Measurements from ENCODE around the gene UNC79.

DNA sequence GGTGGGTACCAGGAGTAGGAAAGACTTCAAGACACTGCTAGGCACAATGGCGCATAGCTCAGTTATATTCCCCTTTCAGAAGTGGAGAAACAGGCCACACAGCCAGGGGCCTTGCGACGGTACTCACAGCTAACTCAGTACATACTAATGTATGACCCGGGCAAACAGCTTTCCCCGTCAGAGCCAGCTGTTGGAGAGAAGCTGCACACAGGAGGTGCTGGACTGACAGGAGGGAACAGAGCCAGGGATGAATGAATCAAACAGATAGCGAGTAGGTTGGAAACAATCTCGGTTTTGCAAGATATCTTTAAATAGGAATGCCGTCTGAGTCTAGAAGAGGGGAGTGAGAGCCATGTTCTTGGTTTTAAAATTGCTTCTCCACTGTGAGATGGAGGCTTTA, 312.0 kb downstream of the UNC79 start:
- TF ChIP-seq, protein P1, sequence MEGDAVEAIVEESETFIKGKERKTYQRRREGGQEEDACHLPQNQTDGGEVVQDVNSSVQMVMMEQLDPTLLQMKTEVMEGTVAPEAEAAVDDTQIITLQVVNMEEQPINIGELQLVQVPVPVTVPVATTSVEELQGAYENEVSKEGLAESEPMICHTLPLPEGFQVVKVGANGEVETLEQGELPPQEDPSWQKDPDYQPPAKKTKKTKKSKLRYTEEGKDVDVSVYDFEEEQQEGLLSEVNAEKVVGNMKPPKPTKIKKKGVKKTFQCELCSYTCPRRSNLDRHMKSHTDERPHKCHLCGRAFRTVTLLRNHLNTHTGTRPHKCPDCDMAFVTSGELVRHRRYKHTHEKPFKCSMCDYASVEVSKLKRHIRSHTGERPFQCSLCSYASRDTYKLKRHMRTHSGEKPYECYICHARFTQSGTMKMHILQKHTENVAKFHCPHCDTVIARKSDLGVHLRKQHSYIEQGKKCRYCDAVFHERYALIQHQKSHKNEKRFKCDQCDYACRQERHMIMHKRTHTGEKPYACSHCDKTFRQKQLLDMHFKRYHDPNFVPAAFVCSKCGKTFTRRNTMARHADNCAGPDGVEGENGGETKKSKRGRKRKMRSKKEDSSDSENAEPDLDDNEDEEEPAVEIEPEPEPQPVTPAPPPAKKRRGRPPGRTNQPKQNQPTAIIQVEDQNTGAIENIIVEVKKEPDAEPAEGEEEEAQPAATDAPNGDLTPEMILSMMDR (tag by site-specific recombination; IDR thresholded peaks at IDR 0.05) = no peak
- TF ChIP-seq SETDB1 (IDR thresholded peaks at IDR 0.05; ENCODE audit: insufficient read length, low read length) (no peak), GLI4 (tag by site-specific recombination; IDR thresholded peaks at IDR 0.05) (no peak), ZNF701 (tag by site-specific recombination; IDR thresholded peaks at IDR 0.05) (no peak), ZBTB8A (tag by site-specific recombination; IDR thresholded peaks at IDR 0.05) (no peak), ZNF510 (tag by site-specific recombination; IDR thresholded peaks at IDR 0.05; ENCODE audit: insufficient replicate concordance) (no peak), ZNF433 (tag by site-specific recombination; IDR thresholded peaks at IDR 0.05; ENCODE audit: low read depth) (no peak)
- TF ChIP-seq, protein P2, sequence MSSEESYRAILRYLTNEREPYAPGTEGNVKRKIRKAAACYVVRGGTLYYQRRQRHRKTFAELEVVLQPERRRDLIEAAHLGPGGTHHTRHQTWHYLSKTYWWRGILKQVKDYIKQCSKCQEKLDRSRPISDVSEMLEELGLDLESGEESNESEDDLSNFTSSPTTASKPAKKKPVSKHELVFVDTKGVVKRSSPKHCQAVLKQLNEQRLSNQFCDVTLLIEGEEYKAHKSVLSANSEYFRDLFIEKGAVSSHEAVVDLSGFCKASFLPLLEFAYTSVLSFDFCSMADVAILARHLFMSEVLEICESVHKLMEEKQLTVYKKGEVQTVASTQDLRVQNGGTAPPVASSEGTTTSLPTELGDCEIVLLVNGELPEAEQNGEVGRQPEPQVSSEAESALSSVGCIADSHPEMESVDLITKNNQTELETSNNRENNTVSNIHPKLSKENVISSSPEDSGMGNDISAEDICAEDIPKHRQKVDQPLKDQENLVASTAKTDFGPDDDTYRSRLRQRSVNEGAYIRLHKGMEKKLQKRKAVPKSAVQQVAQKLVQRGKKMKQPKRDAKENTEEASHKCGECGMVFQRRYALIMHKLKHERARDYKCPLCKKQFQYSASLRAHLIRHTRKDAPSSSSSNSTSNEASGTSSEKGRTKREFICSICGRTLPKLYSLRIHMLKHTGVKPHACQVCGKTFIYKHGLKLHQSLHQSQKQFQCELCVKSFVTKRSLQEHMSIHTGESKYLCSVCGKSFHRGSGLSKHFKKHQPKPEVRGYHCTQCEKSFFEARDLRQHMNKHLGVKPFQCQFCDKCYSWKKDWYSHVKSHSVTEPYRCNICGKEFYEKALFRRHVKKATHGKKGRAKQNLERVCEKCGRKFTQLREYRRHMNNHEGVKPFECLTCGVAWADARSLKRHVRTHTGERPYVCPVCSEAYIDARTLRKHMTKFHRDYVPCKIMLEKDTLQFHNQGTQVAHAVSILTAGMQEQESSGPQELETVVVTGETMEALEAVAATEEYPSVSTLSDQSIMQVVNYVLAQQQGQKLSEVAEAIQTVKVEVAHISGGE (tag by site-specific recombination; conservative IDR thresholded peaks at IDR 0.05; ENCODE audit: low read depth) = no peak
- TF ChIP-seq, protein P3, sequence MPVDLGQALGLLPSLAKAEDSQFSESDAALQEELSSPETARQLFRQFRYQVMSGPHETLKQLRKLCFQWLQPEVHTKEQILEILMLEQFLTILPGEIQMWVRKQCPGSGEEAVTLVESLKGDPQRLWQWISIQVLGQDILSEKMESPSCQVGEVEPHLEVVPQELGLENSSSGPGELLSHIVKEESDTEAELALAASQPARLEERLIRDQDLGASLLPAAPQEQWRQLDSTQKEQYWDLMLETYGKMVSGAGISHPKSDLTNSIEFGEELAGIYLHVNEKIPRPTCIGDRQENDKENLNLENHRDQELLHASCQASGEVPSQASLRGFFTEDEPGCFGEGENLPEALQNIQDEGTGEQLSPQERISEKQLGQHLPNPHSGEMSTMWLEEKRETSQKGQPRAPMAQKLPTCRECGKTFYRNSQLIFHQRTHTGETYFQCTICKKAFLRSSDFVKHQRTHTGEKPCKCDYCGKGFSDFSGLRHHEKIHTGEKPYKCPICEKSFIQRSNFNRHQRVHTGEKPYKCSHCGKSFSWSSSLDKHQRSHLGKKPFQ (tag by site-specific recombination; IDR thresholded peaks at IDR 0.05) = no peak

Data from HEK293 (cell line).